UCSD-AML1 (cell line): ENCODE data around the gene ABHD18.
"Not testable (repeated sequence)": the region's sequence is repeated elsewhere in the genome, so short reads cannot be mapped to it uniquely, and the experiment has no call there.

Experiments used
- DNase-seq: peaks from one replicate; lab custom pipeline; 2025; ENCODE audit not compliant: unreplicated experiment; lab: John Stamatoyannopoulos, UW

ABHD18 gene

DNA sequence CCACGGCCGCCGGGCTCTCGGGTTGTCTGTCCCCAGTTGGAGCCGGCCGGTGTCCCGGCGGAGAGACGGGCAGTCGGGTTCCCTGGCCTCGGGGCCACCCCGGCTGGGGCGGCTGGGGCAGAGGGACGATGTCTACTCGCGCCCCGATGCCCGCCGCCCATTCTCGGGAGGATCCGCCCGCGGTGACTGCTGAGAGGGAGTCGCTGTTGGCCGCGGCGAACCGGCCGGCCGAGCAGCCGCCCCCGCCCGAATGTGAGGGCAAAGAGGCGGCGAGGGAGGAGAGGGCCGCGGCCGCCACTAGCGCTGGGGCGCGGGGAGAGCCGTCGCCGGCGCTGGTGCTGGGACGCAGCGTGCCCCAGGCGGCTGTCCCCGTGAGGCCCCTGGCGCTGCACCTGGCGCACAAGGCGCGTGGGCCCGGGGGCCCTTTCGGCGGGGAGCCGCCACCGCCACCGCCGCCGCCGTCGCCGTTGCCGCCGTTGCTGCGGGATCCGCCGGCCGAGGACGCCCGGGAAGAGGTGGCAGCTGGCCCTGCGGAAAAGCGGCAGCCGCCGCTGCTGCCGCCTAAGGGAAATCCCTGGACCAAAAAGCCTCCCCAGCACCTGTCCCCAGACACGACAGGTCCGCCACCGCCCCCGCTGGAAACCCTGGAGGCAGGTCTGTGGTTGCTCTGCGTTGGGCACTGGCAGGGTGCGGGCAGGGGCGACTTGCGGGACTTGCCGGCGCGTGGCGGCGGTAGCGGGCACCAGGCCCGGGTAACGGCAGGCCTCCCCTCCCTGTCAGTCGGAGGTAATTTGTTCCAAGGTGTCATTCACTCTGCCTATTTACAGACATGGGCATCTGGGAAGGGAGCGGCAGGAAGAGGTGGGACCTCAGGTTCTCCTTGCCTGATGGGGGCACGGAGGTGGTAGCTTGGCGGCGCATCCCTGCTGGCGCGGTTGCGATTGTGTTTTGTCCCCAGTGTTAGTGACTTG lies 96.6 kb downstream of the ABHD18 start:
- DNase-seq, result peak; percentile 70

DNA sequence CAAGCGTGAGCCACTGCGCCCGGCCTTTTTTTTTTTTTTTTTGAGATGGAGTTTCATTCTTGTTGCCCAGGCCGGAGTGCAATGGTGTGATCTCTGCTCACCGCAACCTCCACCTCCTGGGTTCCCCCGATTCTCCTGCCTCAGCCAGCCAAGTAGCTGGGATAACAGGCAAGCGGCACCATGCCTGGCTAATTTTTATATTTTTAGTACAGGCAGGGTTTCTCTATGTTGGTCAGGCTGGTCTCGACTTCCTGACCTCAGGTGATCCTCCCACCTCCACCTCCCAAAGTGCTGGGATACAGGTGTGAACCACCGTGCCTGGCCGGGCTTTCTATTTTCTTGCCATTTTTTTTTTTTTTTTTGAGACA lies 101.2 kb downstream of the ABHD18 start:
- DNase-seq, result not testable (repeated sequence)

DNA sequence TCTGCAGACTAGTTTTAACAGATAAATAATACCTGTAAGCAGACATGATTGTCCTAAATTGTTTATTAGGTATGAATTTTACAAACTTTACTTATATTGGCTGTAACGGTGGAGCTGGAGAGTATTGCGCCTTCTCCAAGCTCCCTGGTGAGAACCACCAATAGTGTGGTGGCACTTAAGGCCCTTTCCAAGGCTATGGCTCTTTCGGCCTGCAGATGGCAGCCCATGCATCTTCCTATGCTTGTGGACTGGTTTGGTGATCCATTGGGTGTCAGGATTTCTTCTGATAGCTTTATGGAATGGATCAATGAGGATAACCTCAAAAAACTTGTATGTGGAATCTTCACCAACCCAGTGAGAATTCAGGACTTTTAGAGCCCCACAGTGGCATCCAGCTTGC lies 103.7 kb downstream of the ABHD18 start:
- DNase-seq, result peak; percentile 25

DNA sequence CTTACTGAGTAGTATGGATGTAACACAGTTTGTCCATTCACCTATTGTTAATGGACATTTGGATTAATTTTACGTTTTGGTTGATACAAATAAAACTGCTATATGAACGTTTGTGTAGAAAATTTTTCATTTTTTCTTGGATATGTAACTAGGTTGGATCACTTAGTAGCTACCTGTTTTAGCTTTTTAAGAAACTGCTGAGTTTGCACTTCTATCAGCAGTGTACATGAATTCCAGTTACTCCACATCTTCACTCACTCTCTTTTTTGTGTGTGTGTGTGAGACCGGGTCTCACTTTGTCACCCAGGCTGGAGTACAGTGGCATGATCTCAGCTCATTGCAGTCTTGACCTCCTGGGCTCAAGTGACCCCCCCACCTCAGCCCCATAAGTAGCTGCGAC lies 111.3 kb downstream of the ABHD18 start:
- no peak for DNase-seq
